Ovary (tissue), 9 donors: Measurements from ENCODE around the gene STUM. TPM values are rescaled to one million over a fixed set of nuclear protein-coding genes. Genes with fewer than 3 reads are reported as not detected.

ENCODE experiments used
- DNase-seq, 5 donors: peaks; one replicate each; pipeline ENCODE4 v3.0.0-alpha.2; 2019 to 2020
- H3K27ac ChIP-seq, 2 donors: fragments of 200-600 bp; one replicate each; pipeline versions ENCODE4 v1.5.1 to v1.8.0; 2019 to 2022
- H3K27me3 ChIP-seq: fragments of 200-600 bp; one replicate; pipeline ENCODE4 v1.8.0; 2022
- H3K36me3 ChIP-seq: fragments of 200-600 bp; sonication (generic); one replicate; pipeline ENCODE4 v1.5.1; 2019
- H3K4me1 ChIP-seq: one replicate; pipeline ENCODE4 v1.8.1; 2013; ENCODE audit warnings: mild to moderate bottlenecking, moderate library complexity; ENCODE audit not compliant: insufficient read depth
- H3K4me3 ChIP-seq: fragments of 200-600 bp; sonication (generic); one replicate; pipeline ENCODE4 v1.5.1; 2017
- H3K9me3 ChIP-seq, 2 donors: fragments of 200-600 bp in 1 of 2; sonication (generic) in 1 of 2; one replicate each; pipeline versions ENCODE4 v1.5.1 to v1.8.1; 2013 to 2019; ENCODE audit warnings: mild to moderate bottlenecking in 1 of 2, moderate library complexity in 1 of 2
- CTCF ChIP-seq, 3 donors: fragments of 450-650 bp in 2 of 3; fragments of 200-600 bp in 1 of 3; IDR thresholded peaks; one replicate each; pipeline versions ENCODE4 v1.5.1 to v1.8.0; 2016 to 2022; ENCODE audit warnings: antibody characterized with exemption in 3 of 3, mild to moderate bottlenecking in 1 of 3
- EP300 ChIP-seq: sonication (generic); formaldehyde crosslinking; IDR thresholded peaks from one replicate; pipeline ENCODE4 v1.6.1; 2017; ENCODE audit warnings: antibody characterized with exemption
- POLR2A ChIP-seq: fragments of 450-650 bp; IDR thresholded peaks from one replicate; pipeline ENCODE4 v1.6.1; 2017; ENCODE audit warnings: antibody characterized with exemption, mild to moderate bottlenecking, moderate library complexity
- WGBS, 3 donors: extraction: QIAGEN DNeasy Blood & Tissue Kit in 1 of 3; methylation state at CpG; one replicate each; pipeline versions ENCODE4 v1.1.5 to v1.1.7; 2013 to 2017; 5-methylcytosine and 5-hydroxymethylcytosine counted together
- intact Hi-C, 4 donors: fragments of 100-400 bp; cut with DNase I; formaldehyde crosslinking; loops; one replicate each; pipeline versions ENCODE4 v1.11.0 to v1.15.1; 2022 to 2023
- polyA plus RNA-seq, 2 donors: library from polyadenylated mRNA; stranded (reverse); fragments of 200-250 nt in 1 of 2; fragments of 350-450 nt in 1 of 2; fragmentation: Illumina TruSeq in 1 of 2; extraction: RNeasy Lipid Tissue Mini Kit (QIAGEN cat#74804) in 1 of 2; gene quantifications; one replicate each; pipeline ENCODE4 v1.2.3, GENCODE V29; 2013 to 2014
- total RNA-seq, 7 donors: library from RNA; depleted of rRNA in 2 of 7; stranded (reverse); fragments of >200 nt in 2 of 7; fragmentation: NEBNext Ultra II Directional in 3 of 7; extraction: Animal tissue kit (Norgen Biotek cat#: 25700) in 3 of 7; gene quantifications; one replicate each; pipeline versions ENCODE4 v1.1.0 to v1.2.4, GENCODE V29; 2016 to 2023
- donor health status: DM: no; HTN: no; CAD: no; lungs with moderate emphysema.
- donor health status: DM: no; HTN: no; CAD: no.
- donor health status: Bipolar disorder and iron deficiency.
- donor health status: DM: yes; HTN: yes; CAD: no.
- donor health status: DM: no; HTN: no; CAD: no.
- donor health status: DM: yes; HTN: yes; CAD: no.

Gene STUM
- total and polyA plus RNA-seq, 9 donors = 0.24 to 6.1 (median 2.5) TPM

- no peaks in the 10 kb centered on the region for H3K9me3 ChIP-seq
- peaks cover 16% of the 10 kb centered on the region for H3K4me1 ChIP-seq
- H3K27ac ChIP-seq = no peak overlapping the region
- TF ChIP-seq POLR2A (no peak), EP300 (no peak), CTCF (IDR thresholded peaks at IDR 0.05) (no peak)
- 91 to 96% (median 96%) methylated on average over 9 of the region's 9 CpGs for WGBS, 3 donors
- no peaks in the 10 kb centered on the region for H3K36me3 ChIP-seq
- H3K27me3 ChIP-seq = no peaks in the 10 kb centered on the region
- H3K4me3 ChIP-seq = no peak overlapping the region
- intact Hi-C loops = loop anchor here in 1 of 4 donors (5.0 kb wide), 1 partner anchor 54 kb away; the partner anchor contains the start of gene STUM
- DNase-seq = peak in 3 of 5 donors; percentile 12 to 30 (median 14)
Measured at GRCh38 chr1:226601456-226601855, 52.9 kb downstream of the STUM start.

GRCh38 chr1:226602186-226603021 is 53.8 kb downstream of the STUM start:
- Histone ChIP-seq H3K27ac (peak overlapping the region; percentile 60 to 75), H3K4me3 (no peak overlapping the region), H3K36me3 (no peaks in the 10 kb centered on the region), H3K4me1 (peaks cover 16% of the 10 kb centered on the region), H3K27me3 (no peaks in the 10 kb centered on the region), H3K9me3 (no peaks in the 10 kb centered on the region)
- intact Hi-C loops = loop anchor here in 1 of 4 donors (5.0 kb wide), 1 partner anchor 55 kb away; the partner anchor contains the start of gene STUM
- WGBS, 3 donors = 46 to 49% (median 48%) methylated on average over 24 of the region's 24 CpGs
- TF ChIP-seq POLR2A (no peak), EP300 (peak; percentile 89), CTCF (IDR thresholded peaks at IDR 0.05) (no peak)
- DNase-seq = peak; percentile 48 to 75 (median 57)

GRCh38 chr1:226603022-226603857 is 54.7 kb downstream of the STUM start:
- TF ChIP-seq EP300 (no peak), CTCF (IDR thresholded peaks at IDR 0.05) (no peak), POLR2A (no peak)
- H3K27me3 ChIP-seq = no peaks in the 10 kb centered on the region
- H3K4me3 ChIP-seq = no peak overlapping the region
- H3K9me3 ChIP-seq = no peaks in the 10 kb centered on the region
- peak in 4 of 5 donors; percentile 49 to 75 (median 58) for DNase-seq
- intact Hi-C loops = loop anchor here in 1 of 4 donors (5.0 kb wide), 1 partner anchor 56 kb away; the partner anchor contains the start of gene STUM
- peak overlapping the region in 1 of 2 donors; percentile 75 for H3K27ac ChIP-seq
- 71 to 74% (median 73%) methylated on average over 8 of the region's 8 CpGs for WGBS, 3 donors
- peaks cover 16% of the 10 kb centered on the region for H3K4me1 ChIP-seq
- H3K36me3 ChIP-seq = no peaks in the 10 kb centered on the region

- Histone ChIP-seq H3K36me3 (no peaks in the 10 kb centered on the region), H3K27ac (peak overlapping the region in 1 of 2 donors; percentile 75), H3K9me3 (no peaks in the 10 kb centered on the region), H3K27me3 (no peaks in the 10 kb centered on the region), H3K4me1 (peaks cover 16% of the 10 kb centered on the region), H3K4me3 (no peak overlapping the region)
- 62 to 69% (median 63%) methylated on average over 16 to 19 of the region's 19 CpGs for WGBS, 3 donors
- peak in 2 of 5 donors; percentile 21 to 35 for DNase-seq
- TF ChIP-seq EP300 (no peak), CTCF (IDR thresholded peaks at IDR 0.05) (no peak), POLR2A (no peak)
- intact Hi-C loops = loop anchor here in 1 of 4 donors (5.0 kb wide), 1 partner anchor 57 kb away; the partner anchor contains the start of gene STUM
Measured at GRCh38 chr1:226603858-226604559, 55.4 kb downstream of the STUM start.
